Ureter (tissue), 1 donor: ENCODE measurements around the gene NUMB. TPM values are rescaled to one million over a fixed set of nuclear protein-coding genes. Genes with fewer than 3 reads are reported as not detected.
"Not testable (repeated sequence)": the region's sequence is repeated elsewhere in the genome, so short reads cannot be mapped to it uniquely, and the experiment has no call there.

Experiments used
- DNase-seq: peaks from one replicate; pipeline ENCODE4 v3.0.0-alpha.2; 2020; ENCODE audit warnings: low spot score
- total RNA-seq: library from RNA; stranded (reverse); gene quantifications from one replicate; pipeline ENCODE4 v1.2.4, GENCODE V29; 2023
- donor health status: DM: yes; HTN: yes; CAD: no.

The NUMB gene
- total RNA-seq, 1 donor from 2014 or later: 83.7 TPM

DNA sequence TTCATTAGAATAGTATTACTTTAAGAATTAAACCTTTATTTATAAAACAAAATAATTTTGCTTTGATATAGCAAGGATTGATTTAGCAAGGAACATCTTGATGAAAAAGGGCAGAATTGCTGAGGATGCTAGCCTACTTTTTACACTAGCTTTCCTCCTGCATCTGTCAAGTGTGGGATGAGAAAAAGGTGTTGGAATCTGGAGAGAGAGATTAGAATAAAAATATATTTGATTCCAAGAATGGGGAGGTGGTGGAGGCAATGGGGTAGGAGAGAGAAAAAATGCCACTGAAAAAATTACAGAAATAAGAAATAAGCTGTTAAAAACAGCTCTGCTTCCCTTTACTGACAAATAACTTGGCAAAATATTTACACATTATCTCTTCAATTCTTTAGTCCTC lies 98.9 kb downstream of the NUMB start:
- no peak for DNase-seq

DNA sequence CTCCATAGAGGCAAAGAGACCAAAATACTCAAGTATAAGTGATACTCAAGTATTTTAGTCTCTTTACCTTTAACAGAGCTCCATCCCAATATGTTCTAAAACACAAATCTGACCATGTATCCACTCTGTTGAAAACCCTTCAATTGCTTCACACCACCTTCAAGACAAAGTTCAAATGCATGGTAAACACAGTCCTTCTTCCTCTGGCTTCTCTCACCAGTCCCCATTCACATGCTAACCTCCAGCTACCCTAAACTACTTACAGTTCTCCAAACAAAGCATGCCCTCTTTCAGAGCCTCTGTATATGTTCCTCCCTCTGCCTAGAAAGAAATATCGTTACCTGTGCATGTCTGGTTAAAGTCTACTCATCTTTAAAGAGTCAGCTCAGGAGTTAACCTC lies 100.2 kb downstream of the NUMB start:
- no peak for DNase-seq

GRCh38 chr14:73349091-73349490 lies 109.3 kb downstream of the NUMB start:
- not testable (repeated sequence) for DNase-seq

GRCh38 chr14:73344319-73344718 lies 114.0 kb downstream of the NUMB start:
- no peak for DNase-seq

DNA sequence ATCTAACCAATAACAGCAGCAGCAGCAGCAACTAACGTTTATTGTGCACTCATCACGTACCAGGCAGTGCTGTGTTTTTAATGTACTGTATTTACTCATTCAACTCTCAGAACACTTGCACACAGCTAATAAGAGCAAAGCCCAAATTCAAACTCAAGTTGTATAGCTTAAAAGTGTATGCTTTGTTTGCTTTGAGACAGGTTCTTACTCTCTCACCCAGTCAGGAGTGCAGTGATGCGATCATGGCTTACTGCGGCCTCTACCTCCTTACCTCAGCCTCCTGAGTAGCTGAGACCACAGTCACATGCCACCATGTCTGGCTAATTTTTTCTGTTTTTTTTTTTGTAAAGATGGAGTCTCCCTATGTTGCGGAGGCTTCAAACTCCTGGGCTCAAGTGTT lies 115.7 kb downstream of the NUMB start:
- no peak for DNase-seq

- DNase-seq: no peak
Observed at GRCh38 chr14:73339846-73340595, 118.3 kb downstream of the NUMB start.

GRCh38 chr14:73339206-73339605 lies 119.1 kb downstream of the NUMB start:
- DNase-seq: no peak

GRCh38 chr14:73338551-73338950 lies 119.8 kb downstream of the NUMB start:
- no peak for DNase-seq

GRCh38 chr14:73333031-73333430 lies 125.3 kb downstream of the NUMB start:
- DNase-seq: no peak

- DNase-seq: no peak
Observed at GRCh38 chr14:73325630-73326299, 132.6 kb downstream of the NUMB start.

DNA sequence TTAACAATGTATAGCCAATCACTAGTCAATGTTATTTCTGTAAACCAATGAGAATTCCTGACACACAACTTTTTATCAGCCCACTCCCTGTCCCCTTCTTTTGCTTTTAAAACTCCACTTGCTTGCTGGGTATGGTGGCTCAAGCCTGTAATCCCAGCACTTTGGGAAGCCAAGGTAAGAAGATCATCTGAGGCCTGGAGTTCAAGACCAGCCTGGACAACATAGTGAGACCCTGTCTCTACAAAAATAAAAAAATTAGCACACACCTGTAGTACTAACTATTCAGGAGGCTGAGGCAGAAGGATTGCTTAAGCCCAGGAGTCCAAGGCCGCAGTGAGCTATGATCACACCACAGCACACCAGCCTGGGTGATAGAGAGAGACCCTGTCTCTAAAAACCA lies 133.3 kb downstream of the NUMB start:
- no peak for DNase-seq

- no peak for DNase-seq
Observed at GRCh38 chr14:73324533-73324932, 133.8 kb downstream of the NUMB start.

DNA sequence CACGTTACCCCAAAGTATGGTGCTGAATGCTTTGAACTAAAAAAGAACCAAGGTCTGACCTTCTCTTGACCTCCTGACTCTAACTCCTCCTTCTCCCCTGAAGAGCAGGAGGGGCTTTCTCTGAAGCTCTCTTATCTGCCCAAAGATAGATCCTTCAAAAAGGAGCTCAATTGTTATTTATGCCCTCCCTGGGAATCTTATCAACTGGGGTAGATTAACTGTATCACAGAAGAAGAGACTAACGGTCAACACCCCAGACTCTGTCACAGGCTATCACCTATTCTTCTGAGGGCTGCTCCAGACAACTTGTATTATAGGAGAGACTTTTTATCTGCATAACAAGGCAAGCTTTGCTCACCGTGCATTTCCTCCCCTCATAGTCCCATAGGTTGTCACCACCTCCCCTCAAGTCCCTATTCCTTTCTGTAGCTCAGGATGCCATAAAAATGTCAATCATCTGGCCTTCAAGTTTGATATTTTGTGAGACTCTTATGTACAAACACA lies 134.4 kb downstream of the NUMB start:
- DNase-seq: no peak

GRCh38 chr14:73313151-73313550 lies 145.2 kb downstream of the NUMB start:
- DNase-seq: no peak

DNA sequence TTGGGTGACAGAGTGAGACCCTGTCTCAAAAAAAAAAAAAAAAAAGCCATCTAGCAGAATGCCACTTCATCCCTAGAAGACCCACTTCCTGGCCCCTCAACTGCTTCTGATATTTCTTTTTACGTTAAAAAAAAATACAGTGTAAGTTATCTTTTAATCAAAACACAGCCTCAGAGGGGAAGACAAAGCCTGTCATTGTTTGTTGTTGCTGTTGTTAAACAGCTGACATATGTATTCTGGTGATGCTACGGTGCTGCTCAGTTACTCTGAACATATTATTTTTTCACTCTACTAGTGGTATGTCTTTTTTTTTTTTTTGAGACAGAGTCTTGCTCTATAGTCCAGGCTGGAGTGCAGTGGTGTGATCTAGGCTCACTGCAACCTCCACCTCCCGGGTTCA lies 145.7 kb downstream of the NUMB start:
- DNase-seq: no peak

DNA sequence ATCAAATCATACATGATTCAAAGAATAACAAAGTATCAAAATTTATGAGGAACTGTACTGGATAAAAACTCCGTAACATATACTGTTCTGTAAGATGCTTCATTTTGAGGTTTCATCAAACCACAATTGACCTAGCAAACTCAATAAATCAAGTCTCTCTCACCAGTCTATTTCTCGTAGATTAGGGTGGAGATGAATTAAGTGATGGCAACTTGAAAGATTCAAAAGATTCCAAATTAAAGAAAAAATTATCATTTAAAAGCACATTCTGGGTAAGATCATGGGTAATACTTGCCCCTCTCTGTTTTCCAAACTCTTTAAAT lies 146.7 kb downstream of the NUMB start:
- DNase-seq: no peak

GRCh38 chr14:73309207-73309606 lies 149.1 kb downstream of the NUMB start:
- not testable (repeated sequence) for DNase-seq

GRCh38 chr14:73307261-73307660 lies 151.1 kb downstream of the NUMB start:
- DNase-seq: no peak

GRCh38 chr14:73305499-73305898 lies 152.8 kb downstream of the NUMB start:
- no peak for DNase-seq

- DNase-seq: no peak
Observed at GRCh38 chr14:73295198-73295796, 163.0 kb downstream of the NUMB start.

- DNase-seq: no peak
Observed at GRCh38 chr14:73293782-73294781, 164.3 kb downstream of the NUMB start.

DNA sequence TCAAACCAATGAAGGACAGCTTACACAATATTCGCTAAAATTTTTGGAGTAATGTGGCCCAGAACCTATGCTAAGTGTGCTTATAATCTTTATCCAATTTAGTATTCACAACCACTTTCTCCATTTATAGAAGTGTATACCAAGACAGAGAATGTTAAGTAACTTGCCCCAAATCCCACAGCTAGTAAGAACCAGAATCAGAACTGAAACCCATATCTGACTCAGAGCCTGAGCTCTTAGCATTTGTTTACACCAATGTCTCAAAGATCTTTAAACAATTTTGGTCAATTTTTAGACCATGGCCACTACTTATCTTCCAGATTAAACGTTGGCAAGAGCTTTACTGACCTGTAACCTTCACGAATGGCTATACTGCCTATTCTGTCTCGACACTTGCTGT lies 168.1 kb downstream of the NUMB start:
- no peak for DNase-seq
